Lower leg skin (tissue), 3 donors: ENCODE data around the gene SPINDOC.

Experiments used
- POLR2A ChIP-seq, 2 donors: fragments of 450-650 bp; IDR thresholded peaks; one replicate each; pipeline ENCODE4 v1.6.1; 2016 to 2017; ENCODE audit warnings: antibody characterized with exemption in 2 of 2, mild to moderate bottlenecking in 1 of 2, moderate library complexity in 1 of 2
- TF ChIP-seq, protein P1 (sequence below), 3 donors: fragments of 450-650 bp; IDR thresholded peaks; one replicate each; pipeline ENCODE4 v1.5.1; 2016; ENCODE audit warnings: antibody characterized with exemption in 3 of 3, mild to moderate bottlenecking in 3 of 3, moderate library complexity in 2 of 3

DNA sequence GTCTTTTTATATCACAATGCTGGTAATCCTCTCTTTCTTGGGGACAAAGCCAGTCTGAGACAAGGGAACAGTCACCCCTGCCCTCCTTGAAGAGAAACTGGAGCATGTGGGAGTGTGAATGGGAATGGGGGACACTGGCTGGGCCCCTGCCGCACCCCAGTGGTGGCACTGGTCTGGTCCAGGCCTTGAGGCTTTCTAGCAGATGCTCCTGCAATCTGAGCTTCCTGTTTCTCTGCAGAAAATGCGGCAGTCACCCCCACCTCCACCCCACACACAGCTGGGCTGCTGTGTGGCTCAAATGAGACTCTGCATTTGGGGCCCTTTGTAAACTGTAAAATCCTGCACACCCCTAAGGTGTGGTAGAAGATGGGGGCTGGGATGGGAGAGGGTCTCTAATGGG, 19.1 kb downstream of the SPINDOC start:
- no peak for TF ChIP-seq POLR2A (IDR thresholded peaks at IDR 0.05)
- TF ChIP-seq, protein P1, sequence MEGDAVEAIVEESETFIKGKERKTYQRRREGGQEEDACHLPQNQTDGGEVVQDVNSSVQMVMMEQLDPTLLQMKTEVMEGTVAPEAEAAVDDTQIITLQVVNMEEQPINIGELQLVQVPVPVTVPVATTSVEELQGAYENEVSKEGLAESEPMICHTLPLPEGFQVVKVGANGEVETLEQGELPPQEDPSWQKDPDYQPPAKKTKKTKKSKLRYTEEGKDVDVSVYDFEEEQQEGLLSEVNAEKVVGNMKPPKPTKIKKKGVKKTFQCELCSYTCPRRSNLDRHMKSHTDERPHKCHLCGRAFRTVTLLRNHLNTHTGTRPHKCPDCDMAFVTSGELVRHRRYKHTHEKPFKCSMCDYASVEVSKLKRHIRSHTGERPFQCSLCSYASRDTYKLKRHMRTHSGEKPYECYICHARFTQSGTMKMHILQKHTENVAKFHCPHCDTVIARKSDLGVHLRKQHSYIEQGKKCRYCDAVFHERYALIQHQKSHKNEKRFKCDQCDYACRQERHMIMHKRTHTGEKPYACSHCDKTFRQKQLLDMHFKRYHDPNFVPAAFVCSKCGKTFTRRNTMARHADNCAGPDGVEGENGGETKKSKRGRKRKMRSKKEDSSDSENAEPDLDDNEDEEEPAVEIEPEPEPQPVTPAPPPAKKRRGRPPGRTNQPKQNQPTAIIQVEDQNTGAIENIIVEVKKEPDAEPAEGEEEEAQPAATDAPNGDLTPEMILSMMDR (IDR thresholded peaks at IDR 0.05): no peak
